ENCODE results near the gene ARID3C. TPM values are rescaled to one million over a fixed set of nuclear protein-coding genes. Genes with fewer than 3 reads are reported as not detected.

The ARID3C gene
- total RNA-seq, 1 experiment from 2014 or later: 0.33 TPM

DNA sequence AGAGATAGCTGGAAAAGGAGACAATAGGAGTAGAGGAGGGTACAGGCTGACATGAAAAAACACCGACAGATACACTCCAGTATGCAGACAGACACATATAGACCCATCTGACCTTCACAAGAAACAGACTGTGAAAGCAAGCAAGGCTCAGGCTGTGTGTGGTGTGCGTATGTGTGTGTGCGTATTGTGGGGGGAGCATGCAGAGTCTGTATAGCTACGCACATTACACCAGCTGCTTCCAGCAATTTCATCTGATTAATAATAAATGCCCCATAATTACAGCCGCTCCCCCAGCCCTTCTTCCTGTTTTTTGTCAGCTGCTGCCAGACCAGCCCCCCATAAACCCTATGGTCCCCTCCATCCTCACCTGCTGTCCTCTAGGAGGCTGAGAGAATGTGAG is 46.1 kb downstream of the ARID3C start:
- ChIA-PET CTCF (interaction anchor here (0.6 to 2.5 kb wide), 2 partner anchors 20 to 86 kb away, joined by 3 to 12 read pairs; no protein-coding TSS in a partner anchor), POLR2A (interaction anchor here (0.5 to 0.6 kb wide), 3 partner anchors 21 to 352 kb away, joined by 4 to 7 read pairs (median 4); no protein-coding TSS in a partner anchor)
- H3K36me3 ChIP-seq (ENCODE audit: control insufficient read depth, insufficient read depth, low read length): no peaks in the 10 kb centered on the region
- H3K9me3 ChIP-seq (ENCODE audit: control insufficient read depth, insufficient read depth, low read depth, low read length): no peaks in the 10 kb centered on the region
- in situ Hi-C loops (cut with HindIII; ENCODE audit: low pct_unique_long_range_greater_than_20kb, low sequenced_read_pairs) (no loop called here), intact Hi-C loops (cut with micrococcal nuclease; ENCODE audit: unreplicated experiment) (no loop called here)
- no TSS peak for BruUV-seq (replicated peaks)
- ATAC-seq (no peak), DNase-seq (ENCODE audit: low read depth, low spot score) (no peak)
- H3K4me1 ChIP-seq (ENCODE audit: control insufficient read depth, insufficient read depth, low read length): no peaks in the 10 kb centered on the region
- H3K4me3 ChIP-seq (ENCODE audit: low read depth in 2 of 2, low read length in 2 of 2): no peak overlapping the region
- H3K27me3 ChIP-seq (ENCODE audit: control insufficient read depth, insufficient read depth, low read length): no peaks in the 10 kb centered on the region; the same call in 1 of the 2 replicates
- no peak for TF ChIP-seq SIN3A (IDR thresholded peaks at IDR 0.05; ENCODE audit: borderline replicate concordance, insufficient read depth, low read depth, low read length)
- TF ChIP-seq, protein P1, sequence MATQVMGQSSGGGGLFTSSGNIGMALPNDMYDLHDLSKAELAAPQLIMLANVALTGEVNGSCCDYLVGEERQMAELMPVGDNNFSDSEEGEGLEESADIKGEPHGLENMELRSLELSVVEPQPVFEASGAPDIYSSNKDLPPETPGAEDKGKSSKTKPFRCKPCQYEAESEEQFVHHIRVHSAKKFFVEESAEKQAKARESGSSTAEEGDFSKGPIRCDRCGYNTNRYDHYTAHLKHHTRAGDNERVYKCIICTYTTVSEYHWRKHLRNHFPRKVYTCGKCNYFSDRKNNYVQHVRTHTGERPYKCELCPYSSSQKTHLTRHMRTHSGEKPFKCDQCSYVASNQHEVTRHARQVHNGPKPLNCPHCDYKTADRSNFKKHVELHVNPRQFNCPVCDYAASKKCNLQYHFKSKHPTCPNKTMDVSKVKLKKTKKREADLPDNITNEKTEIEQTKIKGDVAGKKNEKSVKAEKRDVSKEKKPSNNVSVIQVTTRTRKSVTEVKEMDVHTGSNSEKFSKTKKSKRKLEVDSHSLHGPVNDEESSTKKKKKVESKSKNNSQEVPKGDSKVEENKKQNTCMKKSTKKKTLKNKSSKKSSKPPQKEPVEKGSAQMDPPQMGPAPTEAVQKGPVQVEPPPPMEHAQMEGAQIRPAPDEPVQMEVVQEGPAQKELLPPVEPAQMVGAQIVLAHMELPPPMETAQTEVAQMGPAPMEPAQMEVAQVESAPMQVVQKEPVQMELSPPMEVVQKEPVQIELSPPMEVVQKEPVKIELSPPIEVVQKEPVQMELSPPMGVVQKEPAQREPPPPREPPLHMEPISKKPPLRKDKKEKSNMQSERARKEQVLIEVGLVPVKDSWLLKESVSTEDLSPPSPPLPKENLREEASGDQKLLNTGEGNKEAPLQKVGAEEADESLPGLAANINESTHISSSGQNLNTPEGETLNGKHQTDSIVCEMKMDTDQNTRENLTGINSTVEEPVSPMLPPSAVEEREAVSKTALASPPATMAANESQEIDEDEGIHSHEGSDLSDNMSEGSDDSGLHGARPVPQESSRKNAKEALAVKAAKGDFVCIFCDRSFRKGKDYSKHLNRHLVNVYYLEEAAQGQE (IDR thresholded peaks at IDR 0.05; ENCODE audit: insufficient read depth in 1 of 2, low read depth in 2 of 2, low read length in 1 of 2): no peak
- TF ChIP-seq, protein P2, sequence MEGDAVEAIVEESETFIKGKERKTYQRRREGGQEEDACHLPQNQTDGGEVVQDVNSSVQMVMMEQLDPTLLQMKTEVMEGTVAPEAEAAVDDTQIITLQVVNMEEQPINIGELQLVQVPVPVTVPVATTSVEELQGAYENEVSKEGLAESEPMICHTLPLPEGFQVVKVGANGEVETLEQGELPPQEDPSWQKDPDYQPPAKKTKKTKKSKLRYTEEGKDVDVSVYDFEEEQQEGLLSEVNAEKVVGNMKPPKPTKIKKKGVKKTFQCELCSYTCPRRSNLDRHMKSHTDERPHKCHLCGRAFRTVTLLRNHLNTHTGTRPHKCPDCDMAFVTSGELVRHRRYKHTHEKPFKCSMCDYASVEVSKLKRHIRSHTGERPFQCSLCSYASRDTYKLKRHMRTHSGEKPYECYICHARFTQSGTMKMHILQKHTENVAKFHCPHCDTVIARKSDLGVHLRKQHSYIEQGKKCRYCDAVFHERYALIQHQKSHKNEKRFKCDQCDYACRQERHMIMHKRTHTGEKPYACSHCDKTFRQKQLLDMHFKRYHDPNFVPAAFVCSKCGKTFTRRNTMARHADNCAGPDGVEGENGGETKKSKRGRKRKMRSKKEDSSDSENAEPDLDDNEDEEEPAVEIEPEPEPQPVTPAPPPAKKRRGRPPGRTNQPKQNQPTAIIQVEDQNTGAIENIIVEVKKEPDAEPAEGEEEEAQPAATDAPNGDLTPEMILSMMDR (IDR thresholded peaks at IDR 0.05): no peak
- no peak for TF ChIP-seq POLR2AphosphoS5 (IDR thresholded peaks at IDR 0.05; ENCODE audit: low read depth, low read length)
- no peak for TF ChIP-seq TCF7L2 (IDR thresholded peaks at IDR 0.05; ENCODE audit: low read depth, low read length)
- no peak overlapping the region for H3K27ac ChIP-seq (ENCODE audit: low read length)

DNA sequence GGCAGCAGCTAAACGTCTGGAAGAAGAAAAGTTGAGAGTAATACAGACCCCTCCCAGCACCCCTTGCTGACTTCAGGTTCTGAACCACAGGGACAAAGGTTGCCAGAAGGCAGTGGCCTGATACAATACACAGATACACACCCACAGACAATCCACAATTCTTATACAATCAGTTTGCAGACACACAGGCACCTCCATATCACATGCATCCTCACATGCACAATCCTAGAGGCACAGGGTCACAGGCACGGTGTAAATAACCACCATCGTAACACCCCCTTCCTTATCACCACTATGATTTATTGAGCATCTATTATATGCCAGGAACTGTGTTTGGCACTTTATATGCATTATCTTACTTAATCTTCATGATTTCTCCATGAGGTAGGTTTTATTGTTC is 47.5 kb downstream of the ARID3C start:
- Histone ChIP-seq H3K27me3 (ENCODE audit: control insufficient read depth, insufficient read depth, low read length) (no peaks in the 10 kb centered on the region), H3K4me1 (ENCODE audit: control insufficient read depth, insufficient read depth, low read length) (no peaks in the 10 kb centered on the region), H3K9me3 (ENCODE audit: control insufficient read depth, insufficient read depth, low read depth, low read length) (no peaks in the 10 kb centered on the region), H3K27ac (ENCODE audit: low read length) (no peak overlapping the region), H3K36me3 (ENCODE audit: control insufficient read depth, insufficient read depth, low read length) (no peaks in the 10 kb centered on the region), H3K4me3 (ENCODE audit: low read depth in 2 of 2, low read length in 2 of 2) (no peak overlapping the region)
- no peak for TF ChIP-seq POLR2AphosphoS5 (IDR thresholded peaks at IDR 0.05; ENCODE audit: low read depth, low read length)
- TF ChIP-seq, protein P1 (IDR thresholded peaks at IDR 0.05; ENCODE audit: insufficient read depth in 1 of 2, low read depth in 2 of 2, low read length in 1 of 2): no peak
- TF ChIP-seq, protein P2 (IDR thresholded peaks at IDR 0.05): no peak
- no peak for TF ChIP-seq SIN3A (IDR thresholded peaks at IDR 0.05; ENCODE audit: borderline replicate concordance, insufficient read depth, low read depth, low read length)
- no peak for TF ChIP-seq TCF7L2 (IDR thresholded peaks at IDR 0.05; ENCODE audit: low read depth, low read length)
- ChIA-PET POLR2A (no interaction called here), CTCF (interaction anchor here (0.7 to 2.5 kb wide), 2 partner anchors 22 to 177 kb away, joined by 6 to 12 read pairs; no protein-coding TSS in a partner anchor)
- ATAC-seq: no peak
- DNase-seq (ENCODE audit: low read depth, low spot score): no peak
- intact Hi-C loops (cut with micrococcal nuclease; ENCODE audit: unreplicated experiment) (no loop called here), in situ Hi-C loops (cut with HindIII; ENCODE audit: low pct_unique_long_range_greater_than_20kb, low sequenced_read_pairs) (no loop called here)
- BruUV-seq (replicated peaks): no TSS peak
